Activated T-cell treated with anti-CD3 and anti-CD28 coated beads, Interleukin-2, amount 50 U/mL, for 4 hours (primary cell): ENCODE results near the gene CDH23. TPM values are rescaled to one million over a fixed set of nuclear protein-coding genes. Genes with fewer than 3 reads are reported as not detected.

ENCODE experiments used
- ATAC-seq, 2 donors: fragments of 200-7000 bp; cut with Tn5 transposase; one replicate each; pipeline ENCODE4 v1.10.0; 2021
- DNase-seq: peaks from one replicate; pipeline ENCODE4 v3.0.0-alpha.2; 2020
- H3K27me3 Mint-ChIP-seq: one replicate; pipeline ENCODE4 v1.8.0; 2021; ENCODE audit warnings: low read depth, mixed read lengths
- H3K36me3 Mint-ChIP-seq: one replicate; pipeline ENCODE4 v1.8.0; 2022; ENCODE audit warnings: mixed read lengths; ENCODE audit not compliant: insufficient read depth
- H3K4me1 Mint-ChIP-seq: one replicate; pipeline ENCODE4 v1.8.0; 2021; ENCODE audit warnings: low read depth, mixed read lengths
- H3K4me3 Mint-ChIP-seq: one replicate; pipeline ENCODE4 v1.8.0; 2021; ENCODE audit warnings: mild to moderate bottlenecking, moderate library complexity, mixed read lengths
- H3K9me3 Mint-ChIP-seq: one replicate; pipeline ENCODE4 v1.8.0; 2021; ENCODE audit warnings: mixed read lengths
- total RNA-seq, 3 donors: library from RNA; stranded (reverse); gene quantifications; one replicate each; pipeline ENCODE4 v1.2.1, GENCODE V29; 2021

The CDH23 gene
- total RNA-seq, 3 donors from 2014 or later, result 0.71 to 1.2 (median 1.1) TPM

DNA sequence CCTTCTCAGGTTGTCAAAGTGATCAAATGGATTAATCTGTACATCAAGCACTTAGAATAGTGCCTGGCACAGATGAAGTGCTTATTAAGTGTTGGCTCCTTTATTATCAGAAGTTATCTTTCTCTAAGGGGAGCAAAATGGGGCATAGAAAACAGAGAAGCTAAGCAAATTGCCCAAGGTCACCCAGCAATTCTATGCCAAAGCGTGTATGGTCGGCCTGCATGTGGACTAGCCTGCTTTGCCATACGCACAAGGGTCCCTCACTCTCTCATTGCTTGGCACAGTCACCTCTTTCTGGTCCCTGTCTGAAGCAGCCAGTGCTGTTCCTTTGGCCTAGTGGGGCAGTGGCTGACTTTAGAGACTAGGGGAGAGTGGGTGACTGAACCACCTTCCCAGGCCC lies 45.3 kb downstream of the CDH23 start:
- ATAC-seq, result no peak

DNA sequence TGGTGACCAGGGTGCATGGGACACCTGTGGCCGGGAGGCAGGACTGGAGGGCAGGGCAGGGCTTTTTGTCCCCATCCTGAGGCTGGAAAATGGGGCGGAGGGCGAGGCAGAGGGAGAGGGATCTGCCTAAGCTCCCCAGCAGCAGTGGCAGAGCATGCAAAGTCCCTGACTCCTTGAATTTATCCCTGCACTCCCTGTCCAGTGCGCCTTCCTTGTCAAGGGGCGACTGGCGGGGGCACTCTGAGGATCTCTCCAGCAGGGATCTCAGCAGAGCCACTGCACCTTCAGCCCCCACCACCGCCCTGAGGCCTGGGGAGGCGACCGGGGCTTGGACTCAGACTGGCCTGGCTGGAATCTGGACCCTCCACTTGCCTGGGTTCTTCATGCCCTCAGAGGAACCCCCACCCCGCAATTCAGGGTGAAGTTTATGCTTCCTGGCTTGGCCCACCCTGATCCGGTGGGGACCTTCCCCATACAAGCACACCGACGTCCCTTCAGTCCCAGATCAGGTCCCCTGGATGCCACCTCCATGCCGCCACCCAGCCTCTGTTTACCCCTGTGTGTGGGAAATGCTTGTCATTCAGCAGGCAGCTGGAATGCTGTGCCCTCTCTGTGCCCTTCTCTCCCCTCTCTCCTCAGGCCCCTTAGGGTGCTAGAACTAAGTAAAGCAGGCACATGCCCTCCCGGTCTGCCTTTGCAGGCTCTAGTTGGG lies 46.3 kb downstream of the CDH23 start:
- peaks cover 2% of the 10 kb centered on the region for H3K27me3 Mint-ChIP-seq
- H3K36me3 Mint-ChIP-seq, result no peaks in the 10 kb centered on the region
- no peaks in the 10 kb centered on the region for H3K4me1 Mint-ChIP-seq
- ATAC-seq, result no peak
- no peaks in the 10 kb centered on the region for H3K9me3 Mint-ChIP-seq
- no peak overlapping the region for H3K4me3 Mint-ChIP-seq
- no peak for DNase-seq

More for the DNA sequence above, 45.3 kb downstream of the CDH23 start:
- Mint-ChIP-seq H3K9me3 (no peaks in the 10 kb centered on the region), H3K27me3 (peaks cover 2% of the 10 kb centered on the region), H3K4me3 (no peak overlapping the region), H3K4me1 (no peaks in the 10 kb centered on the region), H3K36me3 (no peaks in the 10 kb centered on the region)
- DNase-seq, result no peak

DNA sequence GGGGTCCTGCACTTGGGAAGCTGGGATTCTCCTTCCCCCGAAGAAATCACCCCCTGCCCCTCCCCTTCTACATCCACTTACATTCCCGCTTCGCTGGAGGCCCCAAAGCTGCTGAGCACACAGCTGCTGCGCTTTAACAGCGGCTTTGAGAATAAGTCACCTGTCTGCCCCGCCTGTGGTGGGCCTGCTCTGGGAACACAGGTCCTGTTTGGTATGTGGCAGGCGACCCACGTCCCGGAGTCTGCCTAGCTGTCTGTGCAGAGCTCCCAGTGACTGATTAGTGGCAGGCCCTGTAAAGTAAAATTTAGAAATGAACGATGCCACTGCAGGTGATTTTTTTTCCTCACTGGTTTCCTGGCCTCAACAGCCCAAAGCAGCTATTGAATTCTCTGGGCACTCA lies 47.0 kb downstream of the CDH23 start:
- no peaks in the 10 kb centered on the region for H3K36me3 Mint-ChIP-seq

DNA sequence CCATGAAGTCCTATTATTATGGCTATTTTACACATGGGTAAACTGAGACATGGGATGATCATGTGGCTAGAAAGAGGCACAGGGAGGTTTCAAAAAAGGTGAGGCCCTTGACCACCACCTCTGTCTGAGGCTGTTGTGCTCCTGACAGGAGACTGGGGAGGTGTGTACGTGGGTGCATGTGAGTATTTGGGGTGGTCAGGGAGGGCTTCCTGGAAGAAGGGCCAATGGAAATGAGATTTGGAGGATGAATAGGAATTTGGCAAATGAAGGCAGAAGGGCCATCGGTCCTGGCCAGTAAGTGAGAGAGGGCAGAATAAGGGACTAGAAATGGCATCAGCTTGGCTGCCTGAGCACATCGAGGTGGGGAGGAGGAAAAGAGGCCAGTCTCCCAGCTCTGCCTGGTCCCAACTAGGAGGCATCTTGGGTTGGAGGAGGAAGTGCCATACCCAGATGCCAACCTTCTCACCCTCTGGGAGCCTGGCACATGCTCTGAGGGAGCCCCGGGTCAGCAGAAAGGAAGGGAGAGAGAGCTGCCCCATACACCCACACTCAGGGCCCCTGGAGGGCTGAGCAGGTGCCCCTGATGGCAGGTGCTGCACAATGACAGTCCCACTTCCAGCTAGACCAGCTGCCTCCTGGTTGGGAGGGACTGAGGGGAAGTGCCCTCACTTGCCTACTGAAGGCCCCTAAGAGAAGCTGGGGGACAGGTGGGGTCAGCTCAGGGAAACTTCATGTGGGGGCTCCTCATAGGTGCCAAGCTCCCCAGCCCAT lies 47.7 kb downstream of the CDH23 start:
- Mint-ChIP-seq H3K9me3 (no peaks in the 10 kb centered on the region), H3K27me3 (peaks cover 2% of the 10 kb centered on the region), H3K4me3 (no peak overlapping the region), H3K4me1 (no peaks in the 10 kb centered on the region), H3K36me3 (no peaks in the 10 kb centered on the region)
- ATAC-seq, result no peak
- no peak for DNase-seq

More for the DNA sequence above, 47.0 kb downstream of the CDH23 start:
- H3K4me3 Mint-ChIP-seq, result no peak overlapping the region
- ATAC-seq (no peak), DNase-seq (no peak)
- no peaks in the 10 kb centered on the region for H3K9me3 Mint-ChIP-seq
- no peaks in the 10 kb centered on the region for H3K4me1 Mint-ChIP-seq
- H3K27me3 Mint-ChIP-seq, result peaks cover 2% of the 10 kb centered on the region

DNA sequence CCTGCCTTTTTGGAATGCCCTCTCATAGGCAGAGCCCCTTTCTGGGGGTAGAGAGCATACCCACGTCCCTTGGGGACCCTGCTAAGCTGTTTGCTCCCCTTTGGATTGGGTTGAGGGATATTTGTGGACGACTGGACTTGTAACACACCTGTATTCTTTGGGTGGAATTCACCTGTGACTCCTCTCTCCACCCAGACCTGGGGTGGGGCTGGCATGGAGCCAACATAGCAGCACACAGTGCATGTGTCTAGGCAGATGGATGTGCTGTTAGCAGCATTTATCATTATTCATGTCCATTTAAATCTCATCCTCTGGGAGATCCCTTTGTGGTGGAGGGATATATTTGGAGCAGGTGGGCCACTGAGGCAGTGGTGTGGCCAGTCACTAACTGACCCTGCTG lies 51.0 kb downstream of the CDH23 start:
- Mint-ChIP-seq H3K4me3 (no peak overlapping the region), H3K27me3 (no peaks in the 10 kb centered on the region), H3K9me3 (no peaks in the 10 kb centered on the region), H3K36me3 (no peaks in the 10 kb centered on the region), H3K4me1 (no peaks in the 10 kb centered on the region)
- DNase-seq (no peak), ATAC-seq (no peak)

DNA sequence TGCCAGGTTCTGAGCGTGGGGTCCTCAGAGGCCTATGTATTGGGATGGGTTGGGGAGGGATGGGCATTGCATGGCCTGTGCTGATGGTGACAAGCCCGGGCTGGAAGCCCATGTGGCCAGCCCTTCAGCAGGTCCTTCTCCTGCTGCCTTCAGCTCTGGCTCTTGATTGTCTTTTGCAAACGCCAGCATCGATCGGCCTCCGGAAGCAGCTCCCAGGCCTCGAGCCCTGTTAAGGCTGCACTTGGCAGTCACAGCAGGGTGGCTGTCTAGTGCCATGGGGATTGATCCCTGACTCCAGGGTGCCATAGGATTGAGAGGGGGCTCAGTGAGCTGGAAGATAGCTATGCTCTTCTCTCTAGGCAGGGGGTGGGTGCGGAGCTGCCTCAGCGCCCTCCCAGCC lies 51.4 kb downstream of the CDH23 start:
- Mint-ChIP-seq H3K4me1 (no peaks in the 10 kb centered on the region), H3K4me3 (no peak overlapping the region), H3K36me3 (no peaks in the 10 kb centered on the region), H3K9me3 (no peaks in the 10 kb centered on the region), H3K27me3 (no peaks in the 10 kb centered on the region)
- no peak for ATAC-seq
- DNase-seq, result no peak

DNA sequence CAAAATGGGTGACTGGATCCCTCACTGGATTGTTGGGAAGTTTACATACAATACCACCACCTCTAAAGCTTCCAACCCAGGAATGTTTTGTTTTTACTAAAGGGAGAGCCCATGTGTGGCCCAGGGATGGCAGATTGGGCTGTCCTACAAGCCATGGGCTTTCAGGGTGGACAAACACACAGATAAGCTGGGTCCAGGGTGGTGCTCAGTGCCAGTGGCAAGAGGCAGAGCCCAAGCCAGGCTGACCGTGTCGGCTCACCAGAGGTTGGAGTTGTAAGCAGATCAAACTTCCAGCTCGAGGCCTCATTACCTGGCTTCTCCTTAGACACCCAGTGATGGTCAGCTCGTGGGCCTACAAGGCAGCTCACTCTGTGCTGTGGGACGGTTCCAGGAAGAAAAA lies 52.3 kb downstream of the CDH23 start:
- Mint-ChIP-seq H3K4me3 (no peak overlapping the region), H3K4me1 (no peaks in the 10 kb centered on the region), H3K36me3 (no peaks in the 10 kb centered on the region), H3K27me3 (no peaks in the 10 kb centered on the region), H3K9me3 (no peaks in the 10 kb centered on the region)
- no peak for DNase-seq
- ATAC-seq, result no peak

DNA sequence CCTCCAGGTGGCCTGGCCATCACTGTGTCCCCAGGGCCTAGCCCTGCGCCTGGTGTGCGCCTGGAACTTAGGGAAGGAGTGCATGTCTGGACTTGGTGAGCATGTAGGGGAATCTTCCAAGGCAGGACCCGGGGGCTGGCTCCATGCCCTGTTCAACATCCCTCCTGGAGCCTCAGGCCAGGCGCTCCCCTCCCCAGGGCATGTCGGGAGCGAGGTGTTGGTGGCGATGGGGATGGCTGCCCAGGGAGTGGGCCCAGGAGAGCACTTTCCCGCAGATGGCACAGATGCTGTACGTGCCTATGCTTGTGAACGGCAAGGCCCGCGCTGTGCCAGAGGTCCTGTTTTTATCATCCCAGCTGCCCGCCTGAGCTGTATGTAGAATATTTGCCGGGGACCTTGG lies 55.0 kb downstream of the CDH23 start:
- Mint-ChIP-seq H3K4me3 (no peak overlapping the region), H3K27me3 (peaks cover 2% of the 10 kb centered on the region), H3K9me3 (no peaks in the 10 kb centered on the region), H3K4me1 (no peaks in the 10 kb centered on the region), H3K36me3 (no peaks in the 10 kb centered on the region)
- ATAC-seq (no peak), DNase-seq (no peak)

DNA sequence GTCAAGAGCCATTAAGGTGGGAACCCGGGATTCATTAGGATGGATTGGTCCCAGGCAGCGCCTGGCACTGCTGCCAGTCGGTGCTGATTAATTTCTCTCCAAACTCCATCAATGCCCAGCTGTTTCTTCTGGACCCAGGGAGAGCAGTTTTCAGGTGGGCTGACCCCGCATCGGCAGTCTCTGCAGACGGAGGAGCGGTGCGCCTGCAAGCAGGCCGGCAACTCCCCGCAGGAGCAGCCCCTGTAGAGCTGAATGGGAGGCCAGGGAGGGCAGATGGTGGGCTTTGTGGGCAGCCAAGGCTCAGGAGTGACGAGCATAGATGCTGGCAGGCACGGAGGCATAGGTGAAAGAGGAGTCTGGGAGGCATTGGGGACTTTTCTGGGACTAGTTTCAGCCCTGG lies 56.5 kb downstream of the CDH23 start:
- Mint-ChIP-seq H3K4me3 (no peak overlapping the region), H3K4me1 (no peaks in the 10 kb centered on the region), H3K36me3 (no peaks in the 10 kb centered on the region), H3K9me3 (no peaks in the 10 kb centered on the region), H3K27me3 (peaks cover 2% of the 10 kb centered on the region)
- no peak for ATAC-seq
- no peak for DNase-seq

DNA sequence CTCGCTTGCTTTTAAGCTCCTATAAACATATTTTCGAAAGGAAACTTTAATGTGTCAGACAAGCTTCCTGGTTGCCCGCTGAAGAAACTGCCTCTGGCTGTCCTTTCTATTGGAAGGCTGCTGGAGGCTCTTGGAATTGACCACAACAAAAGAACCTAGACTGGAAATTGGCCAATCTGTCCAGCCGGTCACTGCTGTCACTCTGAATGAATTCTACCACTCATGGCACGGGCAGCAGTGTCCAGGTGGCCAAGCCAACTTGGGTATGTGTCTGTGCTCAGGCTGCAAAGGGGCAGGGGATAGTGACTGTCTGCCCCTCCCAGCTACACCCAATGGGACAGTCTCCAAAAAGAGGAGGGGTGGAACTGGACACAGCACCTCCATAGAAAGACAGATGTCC lies 57.6 kb downstream of the CDH23 start:
- Mint-ChIP-seq H3K36me3 (no peaks in the 10 kb centered on the region), H3K27me3 (peaks cover 2% of the 10 kb centered on the region), H3K4me3 (no peak overlapping the region), H3K4me1 (no peaks in the 10 kb centered on the region), H3K9me3 (no peaks in the 10 kb centered on the region)
- DNase-seq (no peak), ATAC-seq (no peak)

DNA sequence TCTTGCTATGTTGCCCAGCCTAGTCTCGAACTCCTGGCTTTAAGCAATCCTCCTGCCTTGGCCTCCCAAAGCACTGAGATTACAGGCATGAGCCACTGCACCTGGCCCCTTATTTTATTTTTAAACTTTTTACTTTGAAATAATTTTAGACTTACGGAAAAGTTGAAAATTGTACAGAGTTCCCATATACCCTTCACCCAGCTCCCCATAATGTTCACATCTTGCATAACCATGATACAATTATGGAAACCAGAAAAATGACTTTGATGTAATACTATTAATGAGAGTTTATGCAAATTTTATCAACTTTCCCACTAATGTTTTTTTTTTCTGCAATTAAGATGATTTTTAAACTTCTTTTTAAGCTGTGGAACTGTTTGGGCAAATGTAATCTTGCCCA lies 58.3 kb downstream of the CDH23 start:
- H3K36me3 Mint-ChIP-seq, result no peaks in the 10 kb centered on the region
- no peak for ATAC-seq
- H3K4me3 Mint-ChIP-seq, result no peak overlapping the region
- H3K9me3 Mint-ChIP-seq, result no peaks in the 10 kb centered on the region
- no peak for DNase-seq
- peaks cover 2% of the 10 kb centered on the region for H3K27me3 Mint-ChIP-seq
- no peaks in the 10 kb centered on the region for H3K4me1 Mint-ChIP-seq

DNA sequence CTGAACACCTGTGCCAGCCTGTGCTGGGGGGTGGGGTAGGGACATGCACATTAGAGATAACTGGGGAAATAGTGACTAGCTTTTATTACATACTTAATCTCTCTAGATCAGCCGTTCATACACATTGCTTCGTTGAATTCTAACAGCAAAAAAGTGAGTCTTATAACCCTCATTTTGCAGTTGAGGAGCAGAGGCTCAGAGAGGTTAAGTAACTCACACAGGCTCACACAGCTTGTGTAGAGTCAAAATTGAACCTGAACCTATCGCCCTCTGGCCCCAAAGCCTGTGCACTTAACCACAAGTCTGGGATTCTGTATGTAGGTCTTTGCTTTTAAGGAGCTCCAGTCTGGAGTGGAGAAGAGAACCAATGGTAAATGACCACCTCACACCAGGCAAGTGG lies 59.9 kb downstream of the CDH23 start:
- Mint-ChIP-seq H3K4me1 (no peaks in the 10 kb centered on the region), H3K36me3 (no peaks in the 10 kb centered on the region), H3K9me3 (no peaks in the 10 kb centered on the region), H3K4me3 (no peak overlapping the region), H3K27me3 (peaks cover 2% of the 10 kb centered on the region)
- no peak for ATAC-seq
- no peak for DNase-seq

DNA sequence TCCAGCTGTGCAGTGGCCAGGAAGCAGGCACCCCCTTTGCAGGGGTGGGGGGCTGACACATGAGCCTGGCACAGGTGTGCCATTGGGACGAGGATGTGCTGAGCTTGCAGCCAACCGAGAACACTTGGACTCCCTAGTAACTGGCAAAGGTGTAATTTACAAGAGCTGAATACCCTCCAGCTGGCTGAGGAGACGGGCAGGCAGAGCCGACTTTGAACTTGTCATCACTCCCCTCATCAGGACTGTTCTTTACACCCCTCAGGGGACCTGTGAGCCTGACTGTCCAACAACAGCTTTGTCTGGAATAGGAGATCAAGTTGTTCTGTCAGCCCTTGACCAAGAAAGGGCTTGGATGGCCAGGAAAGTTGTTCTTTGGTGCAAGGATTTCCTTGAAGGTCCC lies 61.2 kb downstream of the CDH23 start:
- H3K9me3 Mint-ChIP-seq, result no peaks in the 10 kb centered on the region
- H3K4me1 Mint-ChIP-seq, result no peaks in the 10 kb centered on the region
- H3K36me3 Mint-ChIP-seq, result no peaks in the 10 kb centered on the region
- DNase-seq, result no peak
- no peak for ATAC-seq
- H3K4me3 Mint-ChIP-seq, result no peak overlapping the region
- peaks cover 2% of the 10 kb centered on the region for H3K27me3 Mint-ChIP-seq

DNA sequence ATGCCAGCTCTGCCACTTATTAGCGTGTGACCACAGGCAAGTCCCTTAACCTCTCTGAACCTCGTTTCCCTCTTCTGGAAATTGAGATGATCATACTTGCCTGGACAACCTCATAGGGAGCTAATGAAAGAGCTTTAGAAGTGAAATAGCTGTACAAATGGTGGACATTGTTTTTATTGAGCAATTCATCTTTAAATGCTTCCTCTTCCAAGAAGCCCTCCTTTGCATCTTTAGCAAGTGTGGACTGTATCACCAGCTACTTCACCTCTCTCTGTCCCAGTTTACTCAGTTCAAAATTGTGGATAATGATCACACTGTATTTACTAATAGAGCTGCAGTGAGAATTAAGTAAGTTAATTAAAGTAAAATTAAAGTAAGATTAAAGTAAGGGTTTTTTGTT lies 61.7 kb downstream of the CDH23 start:
- Mint-ChIP-seq H3K4me3 (no peak overlapping the region), H3K36me3 (no peaks in the 10 kb centered on the region), H3K27me3 (peaks cover 2% of the 10 kb centered on the region), H3K4me1 (no peaks in the 10 kb centered on the region), H3K9me3 (no peaks in the 10 kb centered on the region)
- DNase-seq (no peak), ATAC-seq (no peak)

DNA sequence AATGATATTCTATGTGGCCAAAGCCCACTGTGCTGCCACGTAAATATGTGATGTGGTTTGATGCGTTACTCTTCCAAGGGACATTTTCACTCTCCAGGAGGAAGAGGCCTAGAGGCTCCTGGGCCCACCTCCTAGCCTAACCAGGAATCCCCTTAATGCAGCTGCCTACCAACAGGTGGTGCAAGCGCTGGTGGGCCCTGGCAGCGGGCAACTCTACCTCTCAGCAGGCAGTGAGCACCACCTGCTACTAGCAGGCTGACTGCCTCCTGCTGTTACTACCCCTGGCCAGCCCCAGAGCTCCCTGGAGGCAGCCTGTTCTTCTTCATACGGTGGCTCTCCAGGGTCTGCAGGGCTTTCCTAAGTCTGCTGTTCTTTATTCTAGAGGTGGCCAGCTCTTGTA lies 62.8 kb downstream of the CDH23 start:
- DNase-seq (no peak), ATAC-seq (no peak)
- Mint-ChIP-seq H3K9me3 (no peaks in the 10 kb centered on the region), H3K36me3 (no peaks in the 10 kb centered on the region), H3K4me3 (no peak overlapping the region), H3K4me1 (no peaks in the 10 kb centered on the region), H3K27me3 (peaks cover 2% of the 10 kb centered on the region)
